DOHH2 (cell line): ENCODE measurements around the gene UBA7.

Experiments used
- CTCF ChIP-seq: fragments of 200-600 bp; sonication (generic); IDR thresholded peaks from one replicate; pipeline ENCODE4 v1.5.1; 2014; ENCODE audit warnings: antibody characterized with exemption, mild to moderate bottlenecking, low read depth, low read length; ENCODE audit not compliant: poor library complexity, severe bottlenecking
- EZH2phosphoT487 ChIP-seq: fragments of 200-600 bp; sonication (generic); IDR thresholded peaks from 2 replicates; pipeline ENCODE4 v1.6.1; 2017; ENCODE audit warnings: borderline replicate concordance, mild to moderate bottlenecking, antibody characterized with exemption, low read length, moderate library complexity, mixed read lengths

- TF ChIP-seq CTCF (no peak), EZH2phosphoT487 (no peak)
Measured at GRCh38 chr3:49787536-49787935, 26.2 kb downstream of the UBA7 start.
